ENCODE data around the gene ZBTB17. TPM values are rescaled to one million over a fixed set of nuclear protein-coding genes. Genes with fewer than 3 reads are reported as not detected.

The ZBTB17 gene
- total RNA-seq, 1 experiment from 2014 or later = 33.6 TPM

DNA sequence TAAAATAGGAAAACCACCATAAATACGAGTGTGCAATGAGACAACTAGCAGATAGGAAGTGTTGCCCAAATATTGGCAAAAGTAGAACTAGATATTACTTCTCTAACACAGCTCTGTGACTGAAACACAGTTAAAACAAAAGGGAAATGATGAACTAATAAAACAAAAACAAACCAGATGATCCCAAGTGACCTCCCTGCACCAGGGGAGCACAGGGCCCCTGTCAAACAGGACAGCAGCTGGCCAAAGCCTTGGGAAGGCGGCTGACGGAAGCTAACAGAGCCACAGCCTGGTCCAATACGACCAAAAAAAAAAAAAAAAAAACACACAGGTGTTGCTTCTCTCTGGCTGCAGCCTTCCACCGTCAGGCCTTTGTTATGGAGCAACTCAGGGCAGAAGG is 17.8 kb downstream of the ZBTB17 start:
- Histone ChIP-seq H3K27ac (no peak overlapping the region), H3K4me1 (replicated peaks) (peaks cover 38% of the 10 kb centered on the region)
- no peak for DNase-seq (ENCODE audit: low read depth in 1 of 2, low spot score in 2 of 2)

DNA sequence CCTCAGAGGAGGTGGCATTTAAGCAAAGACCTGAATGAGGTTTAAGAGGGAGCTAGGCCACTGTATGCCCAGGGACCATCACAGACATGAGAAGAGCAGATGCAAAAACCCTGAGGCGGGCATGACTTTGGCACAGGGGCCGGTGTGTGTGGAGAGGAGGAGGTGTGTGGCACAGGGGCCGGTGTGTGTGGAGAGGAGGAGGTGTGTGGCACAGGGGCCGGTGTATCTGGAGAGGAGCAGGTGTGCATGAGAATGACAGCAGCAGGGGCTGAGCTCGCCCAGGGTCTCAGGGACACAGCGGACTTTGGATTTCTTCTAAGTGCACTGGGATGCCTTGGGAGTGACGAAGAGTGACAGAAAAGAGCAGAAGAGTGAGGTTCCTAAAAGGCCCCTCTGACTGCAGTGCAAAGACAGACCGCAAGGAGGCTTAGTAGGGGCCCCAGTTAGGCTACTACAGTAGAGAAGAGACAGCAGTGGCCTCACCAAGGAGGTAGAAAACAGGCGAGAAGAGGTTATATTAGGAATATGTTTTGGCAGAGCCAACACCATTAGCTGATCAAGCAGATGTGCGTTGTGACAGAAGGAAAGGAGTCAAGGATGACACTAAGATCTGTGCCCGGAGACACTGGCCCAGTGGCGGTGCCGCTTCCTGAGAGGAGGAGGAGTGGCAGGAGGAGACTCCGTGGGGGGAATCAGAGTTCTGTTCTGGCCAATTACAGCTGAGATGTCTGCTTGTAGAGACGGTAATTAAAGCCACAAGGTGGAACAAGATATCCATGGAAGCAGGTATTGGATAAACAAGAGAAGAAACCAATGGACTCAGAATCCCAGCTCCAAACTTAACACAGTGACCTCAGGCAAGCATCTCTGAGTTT is 18.4 kb downstream of the ZBTB17 start:
- DNase-seq (ENCODE audit: low read depth in 1 of 2, low spot score in 2 of 2) = no peak
- peaks cover 44% of the 10 kb centered on the region for H3K4me1 ChIP-seq (replicated peaks)
- peaks cover 22% of the 10 kb centered on the region; the same call in 1 of the 2 replicates for H3K36me3 ChIP-seq
- no peak overlapping the region for H3K27ac ChIP-seq
- H3K9me3 ChIP-seq (replicated peaks) = no peaks in the 10 kb centered on the region
- H3K27me3 ChIP-seq (replicated peaks) = no peaks in the 10 kb centered on the region
- H3K4me3 ChIP-seq = no peak overlapping the region

More for the DNA sequence above, 17.8 kb downstream of the ZBTB17 start:
- Histone ChIP-seq H3K4me3 (no peak overlapping the region), H3K36me3 (peaks cover 22% of the 10 kb centered on the region; the same call in 1 of the 2 replicates), H3K9me3 (replicated peaks) (no peaks in the 10 kb centered on the region), H3K27me3 (replicated peaks) (no peaks in the 10 kb centered on the region)

DNA sequence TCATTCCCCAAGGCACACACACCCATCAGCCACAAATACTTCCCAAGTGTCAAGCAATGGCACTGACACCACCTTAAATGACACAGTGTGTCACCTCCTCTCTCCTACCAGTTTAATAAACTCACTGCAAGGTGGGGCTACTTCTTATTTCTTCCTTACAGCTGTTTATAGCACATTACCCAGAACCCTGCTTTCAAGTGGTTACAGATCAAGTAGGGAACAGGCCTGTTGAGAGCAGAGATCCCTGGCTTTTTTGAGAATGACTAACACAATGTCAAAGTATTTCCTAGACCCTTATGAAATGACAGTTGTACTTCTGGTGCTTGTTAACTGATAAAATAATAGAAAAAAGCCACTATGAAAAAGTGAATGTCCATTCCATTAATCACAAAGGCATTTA is 19.8 kb downstream of the ZBTB17 start:
- DNase-seq (ENCODE audit: low read depth in 1 of 2, low spot score in 2 of 2) = no peak
- Histone ChIP-seq H3K27ac (0 out of 2 replicates have a peak overlapping the region, but pooled peaks have one; percentile 1), H3K36me3 (peaks cover 18% of the 10 kb centered on the region; the same call in 1 of the 2 replicates), H3K4me3 (no peak overlapping the region), H3K9me3 (replicated peaks) (no peaks in the 10 kb centered on the region), H3K27me3 (replicated peaks) (no peaks in the 10 kb centered on the region), H3K4me1 (replicated peaks) (peaks cover 57% of the 10 kb centered on the region)

DNA sequence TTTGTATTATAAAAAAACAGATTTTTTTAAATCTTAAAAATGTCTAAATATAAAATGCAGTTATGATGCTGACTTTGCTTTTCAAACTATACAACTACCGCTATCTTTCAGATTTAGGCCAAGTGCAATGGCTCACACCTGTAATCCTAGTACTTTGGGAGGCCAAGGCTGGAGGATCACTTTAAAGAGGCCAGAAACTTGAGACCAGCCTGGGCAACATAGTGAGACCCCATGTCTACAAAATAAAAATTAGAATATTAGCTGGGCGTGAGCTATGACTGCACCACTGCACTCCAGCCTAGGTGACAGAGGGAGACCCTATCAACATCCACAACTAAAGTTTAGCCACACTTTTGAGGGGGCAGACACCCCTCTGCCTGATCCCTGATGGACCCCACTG is 20.3 kb downstream of the ZBTB17 start:
- Histone ChIP-seq H3K4me1 (replicated peaks) (peaks cover 60% of the 10 kb centered on the region), H3K27ac (no peak overlapping the region)
- DNase-seq (ENCODE audit: low read depth in 1 of 2, low spot score in 2 of 2) = no peak

DNA sequence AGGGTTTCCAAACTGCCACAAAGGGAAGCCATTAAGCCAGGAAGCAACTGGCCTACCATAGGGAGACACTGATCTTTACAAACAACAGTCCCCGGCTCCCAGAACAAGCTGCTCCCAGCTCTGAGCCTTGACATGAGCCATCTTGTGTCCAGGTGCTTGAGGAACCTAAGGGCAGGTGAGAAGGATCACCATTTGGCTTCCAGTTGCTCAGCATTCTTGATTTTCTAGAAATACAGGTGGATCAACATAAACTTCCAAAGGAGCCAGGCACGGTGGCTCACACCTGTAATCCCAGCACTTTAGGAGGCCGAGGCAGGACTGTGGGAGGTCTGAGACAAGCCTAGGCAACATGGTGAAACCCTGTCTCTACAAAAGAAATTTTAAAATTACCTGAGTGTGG is 21.6 kb downstream of the ZBTB17 start:
- Histone ChIP-seq H3K27me3 (replicated peaks) (no peaks in the 10 kb centered on the region), H3K4me1 (replicated peaks) (peaks cover 71% of the 10 kb centered on the region), H3K4me3 (no peak overlapping the region), H3K27ac (no peak overlapping the region), H3K36me3 (peaks cover 19% of the 10 kb centered on the region), H3K9me3 (replicated peaks) (no peaks in the 10 kb centered on the region)
- DNase-seq (ENCODE audit: low read depth in 1 of 2, low spot score in 2 of 2) = no peak

More for the DNA sequence above, 20.3 kb downstream of the ZBTB17 start:
- Histone ChIP-seq H3K36me3 (peaks cover 18% of the 10 kb centered on the region; the same call in 1 of the 2 replicates), H3K27me3 (replicated peaks) (no peaks in the 10 kb centered on the region), H3K9me3 (replicated peaks) (no peaks in the 10 kb centered on the region), H3K4me3 (no peak overlapping the region)

- Histone ChIP-seq H3K4me3 (no peak overlapping the region), H3K27me3 (replicated peaks) (no peaks in the 10 kb centered on the region), H3K4me1 (replicated peaks) (peaks cover 72% of the 10 kb centered on the region), H3K27ac (peak overlapping the region; percentile 99), H3K36me3 (peaks cover 17% of the 10 kb centered on the region), H3K9me3 (replicated peaks) (no peaks in the 10 kb centered on the region)
- DNase-seq (ENCODE audit: low read depth in 1 of 2, low spot score in 2 of 2) = no peak
Observed at GRCh38 chr1:15953791-15954241, 22.1 kb downstream of the ZBTB17 start.

DNA sequence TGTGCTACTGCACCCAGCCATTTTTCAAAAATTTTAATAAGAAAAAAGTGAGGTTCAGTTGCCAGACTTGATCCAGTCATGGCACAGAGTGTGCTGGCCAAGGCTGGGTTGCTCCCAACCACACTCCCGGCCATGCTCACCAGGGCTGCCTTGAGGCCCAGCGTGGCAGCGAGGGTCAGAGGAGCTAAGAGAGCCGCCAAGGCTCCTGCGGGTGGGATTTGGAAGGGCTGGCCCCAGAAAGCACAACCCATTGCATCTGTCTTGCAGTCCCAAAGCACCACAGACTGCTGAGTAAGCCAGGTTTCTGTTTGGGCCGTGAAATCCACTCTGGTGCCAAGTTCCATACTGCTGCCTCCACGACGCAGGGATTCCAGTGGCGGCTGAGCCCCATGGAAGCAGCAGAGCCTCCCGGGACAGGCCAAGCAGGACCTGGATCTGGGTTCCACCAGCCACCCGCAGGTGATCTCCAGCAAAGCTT is 22.6 kb downstream of the ZBTB17 start:
- Histone ChIP-seq H3K9me3 (replicated peaks) (no peaks in the 10 kb centered on the region), H3K4me3 (no peak overlapping the region), H3K27ac (peak overlapping the region; percentile 99), H3K4me1 (replicated peaks) (peaks cover 74% of the 10 kb centered on the region), H3K36me3 (peaks cover 16% of the 10 kb centered on the region), H3K27me3 (replicated peaks) (no peaks in the 10 kb centered on the region)
- no peak for DNase-seq (ENCODE audit: low read depth in 1 of 2, low spot score in 2 of 2)

DNA sequence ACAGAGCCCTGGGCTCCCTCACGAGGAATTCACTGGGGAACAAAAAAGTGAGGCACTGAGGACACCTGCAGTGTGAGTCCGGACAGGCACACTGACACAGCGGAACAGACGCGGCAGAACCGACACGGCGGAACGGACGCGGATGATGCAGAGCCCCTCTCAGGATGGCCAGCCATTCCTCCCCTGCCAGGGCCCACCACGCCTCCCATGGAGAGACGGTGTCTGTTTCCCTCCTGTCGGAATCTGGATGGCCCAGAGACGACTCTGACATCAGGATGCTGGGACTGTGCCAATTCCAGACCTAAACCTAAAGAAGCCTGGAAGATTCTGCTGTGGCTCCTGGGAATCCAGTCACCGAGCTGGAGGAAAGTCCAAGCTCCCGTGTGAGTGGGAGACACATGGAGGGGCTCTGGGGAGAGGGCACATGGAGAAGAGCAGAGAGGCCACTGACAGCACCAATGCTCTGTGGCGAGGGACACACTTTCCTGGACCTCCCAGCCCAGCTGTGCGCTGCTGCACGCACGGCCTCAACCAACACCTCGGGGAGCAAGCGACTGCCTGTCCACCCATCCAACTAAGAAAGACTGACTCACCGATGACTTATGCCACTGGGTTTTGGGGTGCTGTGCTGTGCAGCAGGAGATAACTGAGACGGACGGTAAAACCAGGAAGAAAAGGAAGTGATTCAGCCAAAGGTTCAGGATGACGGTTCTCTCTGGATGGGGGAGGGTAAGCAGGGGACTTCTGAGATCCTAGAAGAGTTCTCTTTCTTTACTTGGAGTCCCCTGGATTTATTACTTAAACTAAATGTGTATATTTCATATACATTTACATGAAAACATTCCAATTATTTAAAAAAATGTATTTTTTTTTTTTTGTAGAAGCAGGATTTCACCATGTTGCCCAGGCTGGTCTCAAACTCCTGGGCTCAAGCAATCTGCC is 23.3 kb downstream of the ZBTB17 start:
- Histone ChIP-seq H3K9me3 (replicated peaks) (no peaks in the 10 kb centered on the region), H3K4me3 (no peak overlapping the region), H3K36me3 (peaks cover 21% of the 10 kb centered on the region), H3K27me3 (replicated peaks) (no peaks in the 10 kb centered on the region), H3K27ac (peak overlapping the region; percentile 99), H3K4me1 (replicated peaks) (peaks cover 80% of the 10 kb centered on the region)
- peak; percentile 87 to 93 for DNase-seq (ENCODE audit: low read depth in 1 of 2, low spot score in 2 of 2)

- Histone ChIP-seq H3K4me1 (replicated peaks) (peaks cover 77% of the 10 kb centered on the region), H3K9me3 (replicated peaks) (no peaks in the 10 kb centered on the region), H3K36me3 (peaks cover 28% of the 10 kb centered on the region), H3K27ac (peak overlapping the region; percentile 99), H3K27me3 (replicated peaks) (no peaks in the 10 kb centered on the region), H3K4me3 (no peak overlapping the region)
- DNase-seq (ENCODE audit: low read depth in 1 of 2, low spot score in 2 of 2) = peak; percentile 14 to 54
Observed at GRCh38 chr1:15951341-15952153, 24.4 kb downstream of the ZBTB17 start.

- DNase-seq (ENCODE audit: low read depth in 1 of 2, low spot score in 2 of 2) = peak; percentile 89 to 93
- Histone ChIP-seq H3K4me3 (no peak overlapping the region), H3K4me1 (replicated peaks) (peaks cover 70% of the 10 kb centered on the region), H3K9me3 (replicated peaks) (no peaks in the 10 kb centered on the region), H3K27ac (peak overlapping the region; percentile 99), H3K36me3 (peaks cover 35% of the 10 kb centered on the region), H3K27me3 (replicated peaks) (no peaks in the 10 kb centered on the region)
Observed at GRCh38 chr1:15950763-15951295, 25.1 kb downstream of the ZBTB17 start.

DNA sequence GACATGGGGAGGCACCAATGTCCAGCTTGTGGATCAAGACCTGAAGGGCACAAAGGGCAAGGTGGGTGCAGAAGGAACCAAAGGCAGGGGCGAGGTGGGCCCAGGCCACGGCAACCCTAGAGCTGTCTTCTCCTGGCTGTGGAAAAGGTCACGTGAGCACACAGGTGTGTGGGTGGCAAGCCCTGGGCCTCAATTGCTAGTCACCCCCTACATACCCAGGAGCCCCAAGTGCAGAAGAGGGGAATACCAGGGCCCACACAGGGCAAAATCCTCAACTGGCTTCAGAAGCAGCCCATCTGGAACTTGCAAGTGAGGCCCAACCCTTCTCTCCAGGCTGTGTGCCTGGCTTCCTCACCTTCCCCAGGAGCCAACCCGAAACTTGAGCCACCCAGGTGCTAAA is 25.6 kb downstream of the ZBTB17 start:
- Histone ChIP-seq H3K27ac (peak overlapping the region; percentile 99), H3K27me3 (replicated peaks) (no peaks in the 10 kb centered on the region), H3K4me3 (no peak overlapping the region), H3K36me3 (peaks cover 40% of the 10 kb centered on the region), H3K9me3 (replicated peaks) (no peaks in the 10 kb centered on the region), H3K4me1 (replicated peaks) (peaks cover 67% of the 10 kb centered on the region)
- no peak for DNase-seq (ENCODE audit: low read depth in 1 of 2, low spot score in 2 of 2)

GRCh38 chr1:15949453-15950245 is 26.3 kb downstream of the ZBTB17 start:
- Histone ChIP-seq H3K4me1 (replicated peaks) (peaks cover 67% of the 10 kb centered on the region), H3K4me3 (peak overlapping the region; percentile 8; the same call in 1 of the 2 replicates), H3K27me3 (replicated peaks) (no peaks in the 10 kb centered on the region), H3K9me3 (replicated peaks) (no peaks in the 10 kb centered on the region), H3K36me3 (peaks cover 47% of the 10 kb centered on the region), H3K27ac (peak overlapping the region; percentile 99)
- DNase-seq (ENCODE audit: low read depth in 1 of 2, low spot score in 2 of 2) = peak; percentile 96
